NCI-H1694 (cell line): Measurements from ENCODE around the gene BOLA2B.
"Not testable (repeated sequence)": the region's sequence is repeated elsewhere in the genome, so short reads cannot be mapped to it uniquely, and the experiment has no call there.

Experiments used
- DNase-seq: peaks from one replicate; lab custom pipeline; 2025; lab: John Stamatoyannopoulos, UW

Gene BOLA2B

DNA sequence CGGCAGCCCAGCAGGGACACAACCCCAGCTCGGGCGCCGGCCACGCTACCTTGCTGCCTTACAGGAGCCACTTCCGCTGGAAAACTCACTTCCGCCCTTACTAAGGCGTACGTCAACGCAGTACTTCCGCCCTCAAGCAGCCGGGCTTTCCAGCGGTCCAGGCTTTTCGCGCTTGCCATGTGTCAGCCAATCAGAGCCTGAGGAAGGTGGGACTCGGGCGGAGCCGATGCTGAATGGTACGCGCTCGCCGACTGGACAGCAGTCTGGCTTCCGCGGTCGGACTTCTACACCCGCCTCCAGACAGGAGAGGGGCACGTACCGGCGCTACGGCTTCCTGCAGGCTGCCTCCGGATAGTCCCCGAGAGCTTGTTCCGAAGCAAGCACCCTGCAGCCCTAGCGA, at the start of gene BOLA2B, which contains the start of gene SLX1A:
BOLA2B (minus strand) TSS at position 52 of the 400 bp plus-strand sequence. CDS start 71 bp downstream, outside the sequence.
SLX1A (plus strand) TSS at position 261 of the 400 bp plus-strand sequence. CDS start 210 bp downstream, outside the sequence.
- DNase-seq, result not testable (repeated sequence)

DNA sequence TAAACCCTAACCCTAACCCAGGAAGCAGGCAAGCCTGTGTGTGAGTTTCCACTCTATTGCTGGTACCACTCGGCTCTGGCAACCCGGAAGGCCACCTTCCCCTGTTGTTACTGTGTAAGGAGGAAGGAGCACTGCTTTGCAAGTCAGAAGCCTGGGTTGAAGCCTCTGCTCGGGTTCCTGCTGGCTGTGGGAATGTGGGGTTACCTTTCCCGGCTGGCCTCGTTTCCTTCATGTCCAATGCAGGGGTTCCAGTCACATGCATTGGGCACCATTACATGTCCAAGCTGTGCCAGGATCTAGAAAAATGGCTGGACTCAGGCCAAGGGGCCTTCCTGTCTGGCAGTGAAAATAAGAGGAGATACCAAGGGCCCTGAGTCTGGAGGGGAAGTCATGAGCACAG, 23.6 kb upstream of the BOLA2B start:
- not testable (repeated sequence) for DNase-seq

GRCh38 chr16:30211414-30211813, 17.9 kb upstream of the BOLA2B start:
- DNase-seq, result not testable (repeated sequence)

- DNase-seq, result not testable (repeated sequence)
Observed at GRCh38 chr16:30209032-30209431, 15.6 kb upstream of the BOLA2B start.

DNA sequence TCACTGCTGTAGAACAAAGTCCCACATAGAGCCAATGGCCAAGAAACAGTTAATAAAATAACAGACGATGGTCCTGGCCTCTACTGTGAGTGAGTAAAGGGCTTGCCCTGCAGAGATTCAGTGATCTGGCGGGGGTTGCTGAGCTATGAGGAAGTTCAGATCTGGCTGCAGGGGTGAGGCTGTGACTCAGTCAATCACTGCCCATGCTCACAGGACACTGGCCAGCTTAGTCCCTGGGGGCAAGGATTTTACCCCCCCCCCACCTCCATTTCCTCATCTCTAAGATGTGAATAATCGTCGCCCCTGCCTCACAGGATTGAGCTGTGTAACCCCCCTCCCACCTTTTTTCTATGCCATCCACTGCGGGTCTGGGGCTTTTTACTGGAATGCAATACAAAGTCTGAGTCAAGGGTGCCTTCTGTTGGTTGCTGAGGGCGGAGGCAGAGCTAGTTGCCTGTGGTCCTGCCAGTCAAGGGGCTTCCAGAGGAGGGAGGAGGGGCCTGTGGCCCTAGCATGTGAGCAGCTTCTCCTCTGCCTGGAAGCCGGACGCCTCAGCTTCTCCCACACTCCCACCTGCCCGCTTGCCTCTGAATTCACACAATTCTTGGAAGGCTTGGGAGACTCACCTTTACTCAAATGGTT, 13.7 kb upstream of the BOLA2B start:
- not testable (repeated sequence) for DNase-seq

DNA sequence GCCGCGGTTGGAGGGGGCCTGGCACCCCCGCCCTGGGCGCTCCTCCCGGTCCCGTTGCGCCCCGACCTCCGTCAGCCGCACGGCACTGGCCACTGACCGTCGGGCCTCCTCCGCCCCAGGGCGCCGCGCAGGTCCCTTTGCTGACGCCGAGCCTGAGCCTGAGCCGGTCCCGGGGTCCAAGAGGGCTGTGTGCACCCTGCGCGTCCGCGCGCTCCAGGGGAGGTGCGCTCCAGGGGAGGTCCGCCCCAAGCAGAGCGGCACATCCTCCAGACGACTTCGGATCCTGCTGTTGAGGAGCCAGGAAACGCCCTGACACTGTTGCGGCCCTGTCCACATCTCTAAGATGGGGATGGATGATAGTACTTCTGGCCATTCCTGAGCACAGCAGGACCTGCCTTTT, 12.8 kb upstream of the BOLA2B start:
- not testable (repeated sequence) for DNase-seq

DNA sequence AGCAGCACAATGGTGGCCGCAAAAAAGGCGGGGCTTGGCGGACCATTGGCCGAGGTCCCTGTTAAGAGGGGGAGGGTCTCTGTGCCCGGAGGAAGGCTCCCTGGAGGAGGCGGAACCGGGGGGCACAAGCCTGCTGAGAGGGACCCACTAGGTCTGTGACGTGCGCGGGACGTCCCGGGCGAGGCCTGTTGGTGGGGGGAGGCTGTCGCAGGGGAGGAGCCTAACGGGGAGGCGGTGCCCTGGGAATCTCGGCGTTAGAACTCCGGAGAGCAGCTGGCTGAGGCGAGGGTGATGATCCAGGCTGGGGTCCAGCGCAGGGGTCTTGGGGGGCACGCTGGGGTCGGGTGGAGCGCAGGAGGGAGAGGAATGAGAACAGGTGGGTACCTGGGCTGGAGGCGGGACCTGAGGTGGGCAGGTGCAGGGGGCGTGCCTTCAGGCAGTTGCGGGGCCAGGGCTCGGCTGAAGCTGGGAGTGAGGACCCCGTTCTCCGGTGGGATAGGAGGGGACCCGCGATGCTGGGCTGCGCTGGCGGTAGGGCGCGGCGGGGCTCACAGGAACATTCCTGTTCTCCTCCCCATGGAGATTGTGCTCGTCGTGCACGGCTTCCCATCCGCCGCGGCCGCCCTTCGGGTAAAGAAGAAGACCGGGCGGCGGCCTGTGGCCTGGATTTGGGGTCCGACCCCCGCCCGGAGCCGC, 12.2 kb upstream of the BOLA2B start:
- DNase-seq, result not testable (repeated sequence)

GRCh38 chr16:30199608-30200343, 6.3 kb upstream of the BOLA2B start:
- DNase-seq, result not testable (repeated sequence)

- DNase-seq, result not testable (repeated sequence)
Observed at GRCh38 chr16:30199049-30199448, 5.6 kb upstream of the BOLA2B start, which contains the start of gene SULT1A3. TSS of gene SULT1A3 (plus strand) at chr16:30199255. CDS start at chr16:30200729, 1,474 bp downstream.

DNA sequence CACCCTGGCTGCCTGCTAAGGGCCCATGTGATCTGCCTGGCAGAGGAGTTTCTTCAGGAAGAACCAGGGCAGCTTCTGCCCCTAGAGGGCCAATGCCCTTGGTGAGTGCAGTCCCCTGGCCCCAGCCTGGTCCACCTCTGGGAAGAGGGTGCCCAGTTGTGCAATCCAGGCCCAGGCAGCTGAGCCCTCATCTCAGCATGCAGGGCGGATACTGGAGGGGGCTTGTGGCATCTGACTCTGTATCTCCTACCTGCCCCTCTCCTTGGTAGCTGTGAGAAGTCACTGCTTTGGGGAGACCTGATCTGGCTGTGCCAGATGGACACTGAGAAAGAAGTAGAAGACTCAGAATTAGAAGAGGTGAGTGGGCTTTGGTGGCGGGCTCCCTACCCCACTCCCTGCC, 3.5 kb upstream of the BOLA2B start:
- DNase-seq, result not testable (repeated sequence)

DNA sequence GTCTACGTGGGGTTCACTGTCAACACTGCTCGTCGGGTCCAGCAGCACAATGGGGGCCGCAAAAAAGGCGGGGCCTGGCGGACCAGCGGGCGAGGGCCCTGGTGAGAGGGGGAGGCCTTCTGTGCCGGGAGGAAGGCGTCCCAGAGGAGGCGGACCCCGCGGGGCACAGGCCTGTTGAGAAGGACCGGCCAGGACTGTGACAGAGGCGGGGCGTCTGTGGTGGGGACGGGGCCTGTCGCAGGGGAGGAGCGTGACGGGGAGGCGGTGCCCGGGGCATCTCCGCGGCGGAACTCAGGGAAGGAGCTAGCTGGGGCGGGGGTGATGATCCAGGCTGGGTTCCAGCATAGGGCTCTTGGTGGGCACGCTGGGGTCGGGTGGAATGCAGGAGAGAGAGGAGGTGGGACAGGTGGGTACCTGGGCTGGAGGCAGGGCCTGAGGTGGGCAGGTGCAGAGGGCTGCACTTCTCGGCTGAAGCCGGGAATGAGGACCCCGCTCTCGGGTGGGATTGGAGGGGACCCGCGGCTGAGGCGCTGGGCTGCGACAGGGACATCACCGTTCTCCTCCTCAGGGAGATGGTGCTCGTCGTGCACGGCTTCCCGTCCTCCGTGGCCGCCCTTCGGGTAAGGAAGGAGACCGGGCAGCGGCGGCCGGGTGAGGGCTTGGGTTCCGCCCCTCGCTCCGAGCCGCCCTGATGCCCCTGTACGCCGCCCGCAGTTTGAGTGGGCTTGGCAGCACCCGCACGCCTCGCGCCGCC, 883 bp upstream of the BOLA2B start:
- DNase-seq, result not testable (repeated sequence)

DNA sequence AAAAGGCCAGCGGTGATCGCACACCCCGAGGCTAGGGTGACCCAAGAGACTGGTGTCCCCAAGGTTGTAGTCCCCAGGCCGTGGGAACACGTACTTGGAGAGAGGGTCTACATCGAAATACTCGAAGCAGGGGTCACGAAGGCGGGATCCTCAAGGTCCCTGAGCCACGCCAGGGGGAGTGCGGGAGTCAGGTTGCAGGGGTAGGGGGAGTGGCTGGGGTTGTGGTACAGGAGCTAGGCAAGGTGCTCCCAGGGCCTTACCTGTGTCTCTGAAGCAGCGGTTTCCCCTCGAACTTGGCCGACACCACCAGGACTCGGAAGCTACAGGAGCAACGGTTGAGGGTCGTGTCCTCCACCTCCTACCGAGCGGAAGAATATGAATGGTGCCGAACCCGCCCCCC, 368 bp downstream of the BOLA2B start:
- not testable (repeated sequence) for DNase-seq

- not testable (repeated sequence) for DNase-seq
Observed at GRCh38 chr16:30191158-30191557, 2.3 kb downstream of the BOLA2B start.

GRCh38 chr16:30187971-30188561, 5.4 kb downstream of the BOLA2B start:
- no peak for DNase-seq

- no peak for DNase-seq
Observed at GRCh38 chr16:30187556-30187865, 6.0 kb downstream of the BOLA2B start.

- no peak for DNase-seq
Observed at GRCh38 chr16:30186782-30187555, 6.5 kb downstream of the BOLA2B start.

GRCh38 chr16:30186444-30186781, 7.1 kb downstream of the BOLA2B start:
- DNase-seq, result no peak

- no peak for DNase-seq
Observed at GRCh38 chr16:30185683-30186421, 7.6 kb downstream of the BOLA2B start.

- no peak for DNase-seq
Observed at GRCh38 chr16:30184891-30185682, 8.4 kb downstream of the BOLA2B start.
